ENCODE results near the gene IRX6.

Gene IRX6

DNA sequence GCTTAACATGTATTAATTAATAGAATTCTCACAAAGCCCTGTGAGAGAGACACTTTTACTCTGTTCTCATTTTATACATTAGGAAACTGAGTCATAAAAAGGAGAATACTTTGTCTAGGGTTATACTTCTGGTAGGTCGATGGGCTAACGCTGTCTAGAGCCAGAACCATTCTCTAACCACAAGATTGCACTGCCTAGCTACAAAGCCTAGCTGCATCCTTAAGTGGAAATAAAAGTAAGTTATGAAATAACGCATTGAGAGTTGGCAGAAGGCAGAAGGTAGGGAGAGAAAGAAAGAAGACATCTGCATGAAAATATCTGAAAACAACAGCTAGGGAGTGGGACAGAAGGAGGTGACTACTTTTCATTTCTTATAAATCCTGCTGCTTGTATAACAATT is 33.2 kb downstream of the IRX6 start:
- no peak for FAIRE-seq
- no peak for DNase-seq (ENCODE audit: extremely low spot score, insufficient read length, low read depth)

DNA sequence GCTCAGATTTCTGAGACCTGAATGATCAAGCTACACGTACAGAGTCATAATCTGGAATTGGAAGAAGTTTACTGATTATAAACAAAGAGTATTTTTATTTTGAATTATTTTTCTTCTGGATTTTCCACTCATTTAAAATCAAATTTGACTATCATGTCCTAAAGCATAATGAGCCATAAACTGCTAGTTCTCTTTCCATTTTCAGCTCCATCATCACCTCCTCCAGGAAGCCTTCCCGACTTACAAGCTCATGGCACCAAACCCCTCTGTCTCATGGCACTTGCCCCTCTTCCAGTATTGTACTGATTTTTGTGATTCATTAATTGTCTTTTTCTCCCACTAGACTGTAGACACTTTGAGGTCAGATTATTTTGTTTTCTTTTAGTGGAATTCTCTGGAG is 35.9 kb downstream of the IRX6 start:
- DNase-seq (ENCODE audit: extremely low spot score, insufficient read length, low read depth) (no peak), FAIRE-seq (no peak)

DNA sequence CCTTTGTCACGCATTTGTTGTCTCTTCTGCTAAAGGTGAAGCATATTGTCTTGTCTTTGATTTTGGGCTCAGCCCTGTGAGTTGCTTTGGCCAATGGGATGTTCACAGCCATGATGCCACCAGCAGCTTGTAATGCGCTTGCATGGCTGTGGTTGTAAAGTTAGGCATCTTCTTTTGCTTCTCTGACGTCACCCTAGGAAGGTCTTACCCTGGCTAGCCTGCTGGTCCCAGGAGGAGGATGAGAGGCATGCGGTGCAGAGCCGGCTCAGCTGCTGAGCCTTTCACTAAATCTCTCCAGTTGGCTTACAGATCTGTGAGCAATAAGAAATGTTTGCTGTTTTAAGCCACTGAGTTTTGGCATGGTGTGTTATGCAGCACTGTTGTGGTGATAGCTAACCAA is 40.8 kb downstream of the IRX6 start:
- FAIRE-seq (no peak), DNase-seq (ENCODE audit: extremely low spot score, insufficient read length, low read depth) (no peak)

DNA sequence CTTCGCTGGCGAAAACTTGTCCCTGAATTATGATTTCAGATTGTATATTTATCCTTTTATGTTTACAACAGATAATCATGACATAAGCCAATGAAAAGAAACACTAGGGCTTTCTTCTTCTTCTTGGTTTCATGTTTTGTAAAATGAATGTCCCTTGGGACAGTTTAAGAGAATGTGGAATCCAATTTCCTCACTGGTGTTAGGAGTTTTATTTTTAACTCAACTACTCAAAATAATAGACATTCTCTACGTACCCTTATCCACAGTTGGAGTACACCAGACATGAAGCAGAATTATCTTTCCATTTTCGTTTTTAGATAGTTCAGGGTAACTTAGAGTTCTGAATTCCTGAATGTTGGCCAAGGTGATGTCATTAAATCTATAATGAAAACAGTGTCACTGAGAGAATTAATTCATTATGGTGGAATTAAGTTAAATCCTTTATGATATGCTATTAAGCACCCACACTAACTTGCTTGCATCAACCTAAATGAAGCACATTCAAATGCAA is 43.4 kb downstream of the IRX6 start:
- FAIRE-seq (no peak), DNase-seq (ENCODE audit: extremely low spot score, insufficient read length, low read depth) (no peak)

DNA sequence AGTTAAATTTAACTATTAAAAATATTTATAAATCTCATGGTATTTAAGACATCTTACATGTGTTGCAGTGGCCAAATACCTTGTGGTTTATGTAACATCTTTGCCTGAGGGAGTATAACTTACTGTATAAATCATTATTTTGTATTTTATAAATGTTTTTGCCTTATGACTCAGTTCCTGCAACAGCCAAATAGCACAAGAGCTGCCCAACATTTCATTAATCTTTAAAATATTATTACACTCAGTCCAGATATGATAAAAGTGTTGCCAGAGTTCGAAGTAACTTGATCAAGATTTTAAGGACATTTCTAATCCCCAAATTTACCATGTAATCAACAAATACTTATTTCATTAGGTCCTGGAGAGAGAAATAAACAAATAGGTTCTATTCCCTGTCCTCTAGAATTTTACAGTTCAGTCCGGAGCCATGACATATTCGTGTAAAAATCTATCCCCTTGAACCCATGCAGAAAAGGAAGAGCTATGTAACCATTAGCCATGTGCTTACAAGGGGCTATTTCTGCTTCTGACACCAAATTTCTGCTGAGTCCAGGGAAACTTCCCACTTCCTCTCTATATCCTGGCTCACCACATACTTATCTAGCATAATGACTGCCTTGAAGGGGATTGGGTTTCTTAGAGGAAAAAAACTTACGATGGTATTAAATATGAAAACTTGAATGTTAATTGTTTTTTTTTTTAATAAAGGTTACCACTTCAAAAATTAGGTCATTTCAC is 44.0 kb downstream of the IRX6 start:
- FAIRE-seq (no peak), DNase-seq (ENCODE audit: extremely low spot score, insufficient read length, low read depth) (no peak)

DNA sequence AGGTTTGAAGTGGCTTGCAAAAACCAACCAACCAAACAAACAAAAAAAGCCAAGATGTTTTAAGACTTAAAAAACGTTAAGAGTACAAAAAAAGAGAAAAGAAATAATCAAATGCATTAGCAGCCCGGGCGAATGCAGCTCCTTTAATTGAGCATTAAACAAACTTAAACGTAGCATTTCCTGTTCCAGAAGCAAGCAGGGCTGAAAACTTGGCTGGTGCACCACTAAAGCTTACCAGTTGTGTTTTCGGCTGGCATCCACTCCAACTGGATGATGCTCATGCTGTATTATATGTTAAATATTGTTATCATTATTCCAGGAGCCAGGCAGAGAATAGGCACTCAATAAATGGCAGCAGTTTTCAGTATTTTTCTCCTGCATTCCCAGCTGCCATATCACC is 45.1 kb downstream of the IRX6 start:
- FAIRE-seq (no peak), DNase-seq (ENCODE audit: extremely low spot score, insufficient read length, low read depth) (no peak)

DNA sequence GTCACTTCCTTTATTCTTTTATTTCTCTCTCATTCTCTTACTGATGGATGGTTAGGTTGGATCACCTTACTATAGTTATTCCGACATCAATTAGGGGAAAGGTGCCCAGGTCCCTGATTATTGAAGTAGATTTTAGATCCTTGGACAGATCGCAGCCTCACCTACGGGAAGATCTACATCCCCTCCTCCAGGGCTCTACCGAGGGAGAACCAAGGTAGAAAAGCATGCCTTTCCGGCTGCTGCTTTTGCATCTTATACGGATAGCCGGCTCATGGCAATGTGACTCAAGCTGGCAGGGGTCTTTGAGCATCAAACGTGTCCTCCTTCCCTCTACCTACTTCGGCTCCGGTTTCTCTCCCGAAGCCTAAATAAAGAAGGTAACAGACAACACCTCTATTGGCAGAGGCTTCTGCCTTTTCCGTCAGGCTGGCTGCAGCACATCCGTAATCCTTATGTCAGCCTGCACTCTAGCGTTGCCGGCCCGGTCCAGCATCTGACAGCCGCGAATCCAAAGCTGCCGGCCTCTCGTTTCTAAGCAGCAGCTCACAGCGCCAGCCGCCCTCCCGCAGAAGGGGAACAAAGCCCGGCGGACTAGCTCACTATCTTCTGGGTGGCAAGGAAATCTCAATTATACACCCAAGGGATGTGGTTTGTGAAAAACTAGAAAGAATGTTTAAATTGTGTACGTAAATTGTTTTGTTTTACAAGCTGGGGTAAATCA is 46.9 kb downstream of the IRX6 start:
- DNase-seq (ENCODE audit: extremely low spot score, insufficient read length, low read depth) (no peak), FAIRE-seq (peak; percentile 59)

DNA sequence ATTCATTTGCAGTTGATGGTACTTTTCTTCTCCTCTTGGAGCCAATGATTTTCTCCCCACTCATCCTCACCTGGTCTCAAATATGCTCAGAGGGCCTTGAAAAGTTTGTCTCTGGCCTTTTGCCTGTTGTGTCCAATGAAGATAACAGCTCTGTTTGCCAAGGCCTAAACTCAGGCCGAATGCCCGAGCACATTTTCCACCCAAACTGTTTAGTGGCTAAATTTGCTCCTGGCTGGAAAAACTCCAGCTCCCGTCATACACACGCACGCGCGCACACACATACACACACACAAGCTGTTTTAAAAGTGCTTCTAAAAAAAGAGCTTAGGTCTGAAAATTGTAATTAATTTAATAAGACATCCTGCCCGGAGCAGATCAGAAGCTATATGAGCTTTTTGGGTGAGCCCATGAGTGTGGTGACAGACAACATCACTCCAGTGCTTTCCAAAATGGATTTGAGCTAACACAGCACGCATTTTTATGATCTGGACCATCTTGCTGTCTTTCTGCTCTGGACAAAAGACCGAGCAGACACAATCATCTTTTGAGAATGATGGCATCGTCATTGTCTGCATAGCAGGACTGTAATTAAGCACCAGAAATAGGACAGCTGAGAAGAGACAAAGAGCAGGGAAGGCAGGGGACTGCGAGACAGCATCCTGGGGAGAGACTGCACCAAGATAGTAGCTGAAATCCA is 48.9 kb downstream of the IRX6 start:
- DNase-seq (ENCODE audit: extremely low spot score, insufficient read length, low read depth), result no peak
- FAIRE-seq, result no peak

DNA sequence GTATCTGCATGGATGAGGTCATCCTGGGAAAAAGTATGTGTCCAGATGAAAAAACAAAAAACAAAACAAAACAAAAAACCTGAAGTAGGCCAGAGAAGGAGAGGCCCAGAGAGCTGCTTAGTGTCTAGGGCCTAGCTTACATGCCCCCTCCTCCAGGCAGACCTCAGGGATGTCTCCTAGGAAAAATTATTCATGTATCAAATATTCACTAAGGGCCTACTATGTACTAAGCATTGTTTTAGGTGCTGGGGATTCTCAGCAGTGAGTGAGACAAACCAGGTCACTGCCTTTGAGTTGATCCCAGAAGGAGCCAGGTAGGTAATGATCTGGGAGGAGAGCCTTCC is 49.5 kb downstream of the IRX6 start:
- DNase-seq (ENCODE audit: extremely low spot score, insufficient read length, low read depth) (no peak), FAIRE-seq (no peak)

DNA sequence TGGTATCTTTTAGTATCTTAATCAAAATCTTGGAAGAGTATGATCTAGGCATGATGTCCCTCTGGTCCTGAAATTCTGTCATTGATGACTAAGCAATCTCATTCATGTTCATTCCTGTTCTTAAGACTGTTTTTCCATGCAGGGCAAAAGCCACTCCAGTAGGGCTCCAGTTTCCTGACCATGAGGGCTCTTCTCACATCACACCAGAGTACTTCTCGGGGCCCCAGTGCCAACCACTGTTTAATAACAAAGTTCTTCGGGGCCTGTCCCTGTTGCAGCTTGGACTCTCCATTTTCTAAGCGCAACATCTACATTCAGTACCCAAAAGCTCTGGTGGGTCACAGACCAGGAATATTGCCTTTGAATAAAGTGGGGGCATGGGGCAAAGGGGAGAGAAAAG is 52.0 kb downstream of the IRX6 start:
- no peak for DNase-seq (ENCODE audit: extremely low spot score, insufficient read length, low read depth)
- FAIRE-seq, result no peak

DNA sequence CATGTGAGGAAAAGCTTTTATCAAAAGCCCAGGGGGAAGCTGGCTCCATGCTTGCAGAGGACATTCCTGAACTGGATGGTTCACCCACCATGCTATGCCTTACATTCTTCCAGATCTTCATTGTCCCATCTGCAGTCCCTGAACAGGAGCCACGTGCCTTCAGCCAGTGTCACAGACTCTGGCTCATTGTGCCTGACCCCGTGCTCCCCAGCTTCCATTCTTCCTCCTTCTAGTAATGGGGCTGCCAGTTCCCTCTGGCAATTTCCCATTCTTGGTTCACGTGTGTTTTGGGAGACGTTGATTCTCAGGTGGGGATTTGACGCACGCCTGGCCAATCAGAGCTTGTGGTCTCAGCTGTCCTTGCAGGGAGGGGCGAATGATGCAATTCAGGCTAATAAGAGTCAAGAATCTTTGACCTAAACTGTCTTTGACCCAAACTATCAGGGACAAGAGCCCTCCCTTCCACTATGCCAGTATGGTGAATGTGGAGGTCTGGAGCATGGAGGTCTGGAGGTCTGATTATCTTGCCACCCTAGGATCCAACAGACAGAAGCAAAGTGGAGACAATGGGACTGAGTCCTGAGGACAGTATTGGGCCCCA is 52.7 kb downstream of the IRX6 start:
- FAIRE-seq, result no peak
- DNase-seq (ENCODE audit: extremely low spot score, insufficient read length, low read depth), result no peak

DNA sequence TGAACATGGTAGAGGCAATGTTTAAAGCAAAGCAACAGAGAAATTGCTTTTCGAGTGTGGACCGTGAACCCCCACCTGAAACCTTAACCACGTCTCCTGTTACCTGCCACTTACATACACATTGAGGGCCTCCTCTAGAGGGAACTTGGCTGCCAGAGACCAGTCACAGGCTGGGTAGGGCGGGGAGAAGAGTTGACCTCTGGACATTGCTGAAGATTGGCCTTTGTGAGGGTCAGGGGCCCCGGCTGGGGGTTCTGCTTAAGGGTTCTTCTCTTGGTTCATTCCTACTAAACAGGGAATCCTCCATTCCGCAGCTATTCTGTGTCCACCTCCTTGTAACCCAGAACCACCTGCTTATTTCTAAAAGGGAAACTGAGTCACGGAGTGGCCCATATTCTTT is 53.8 kb downstream of the IRX6 start:
- DNase-seq (ENCODE audit: extremely low spot score, insufficient read length, low read depth) (no peak), FAIRE-seq (no peak)

DNA sequence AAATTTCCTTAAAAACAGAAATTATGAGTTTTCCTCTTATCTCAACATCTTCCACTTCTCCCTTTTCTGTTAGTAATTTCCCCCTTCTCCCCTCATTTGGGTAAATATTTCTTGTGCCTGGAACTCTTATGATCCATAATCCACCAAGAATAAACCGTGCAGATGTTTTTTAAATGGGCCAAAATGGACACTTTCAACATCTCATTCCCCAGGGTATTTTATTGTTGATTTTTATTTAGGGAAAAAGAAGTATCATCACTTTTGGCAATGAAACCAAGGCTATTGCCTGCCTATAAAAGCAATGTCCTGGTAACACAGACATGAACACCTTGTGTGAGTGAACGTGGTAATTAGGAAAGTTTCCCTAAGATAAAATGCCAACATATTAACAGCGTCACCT is 54.6 kb downstream of the IRX6 start:
- DNase-seq (ENCODE audit: extremely low spot score, insufficient read length, low read depth), result no peak
- FAIRE-seq, result no peak

DNA sequence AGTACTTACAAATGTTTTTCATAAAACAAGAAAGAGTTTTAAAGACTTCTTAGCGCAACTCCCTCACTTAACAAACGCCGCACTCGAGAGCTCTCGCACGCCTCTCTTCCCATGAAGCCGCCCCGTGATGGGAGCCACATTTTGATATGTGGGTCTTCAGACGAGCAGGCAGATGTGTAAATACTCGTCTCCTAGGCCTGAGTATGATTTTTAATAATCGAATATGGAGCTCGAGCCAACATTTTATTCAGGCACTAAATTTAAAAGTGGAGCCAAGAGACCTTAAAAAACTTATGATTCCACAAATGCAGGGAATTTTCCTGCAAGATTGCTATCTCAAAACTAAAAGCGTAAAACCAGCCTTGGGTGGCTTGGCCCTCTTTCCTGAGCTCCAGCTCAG is 55.4 kb downstream of the IRX6 start:
- FAIRE-seq (no peak), DNase-seq (ENCODE audit: extremely low spot score, insufficient read length, low read depth) (no peak)

DNA sequence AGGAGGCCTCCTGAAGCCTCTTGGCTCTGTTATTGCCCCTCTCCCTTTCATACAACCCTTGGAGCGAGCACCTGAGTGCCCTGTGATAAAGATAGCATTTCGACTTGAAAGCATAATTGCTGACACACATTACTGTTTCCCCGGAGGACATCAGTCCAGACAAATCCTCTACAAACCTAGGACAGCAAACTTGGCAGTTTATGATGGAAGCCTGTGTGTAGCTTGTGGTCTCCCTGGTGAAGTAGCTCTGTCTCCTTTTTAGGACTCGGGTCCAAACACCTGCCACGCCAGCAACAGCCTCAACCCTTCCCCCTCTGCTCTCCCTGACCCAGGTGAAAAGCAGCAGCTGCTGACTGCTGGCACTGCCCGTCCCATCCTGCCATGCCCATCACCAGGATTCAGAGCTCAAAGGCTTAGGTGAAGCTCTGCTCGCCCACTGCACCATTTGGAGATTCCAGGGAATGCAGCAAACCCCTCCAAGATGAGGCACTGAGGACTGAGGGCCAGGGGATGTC is 55.9 kb downstream of the IRX6 start:
- DNase-seq (ENCODE audit: extremely low spot score, insufficient read length, low read depth) (no peak), FAIRE-seq (no peak)

Measured in GM18507 (cell line).